ENCODE data around the gene TANK. TPM values are rescaled to one million over a fixed set of nuclear protein-coding genes. Genes with fewer than 3 reads are reported as not detected.
"Not testable (repeated sequence)": the region's sequence is repeated elsewhere in the genome, so short reads cannot be mapped to it uniquely, and the experiment has no call there.

TANK gene
- total RNA-seq, 1 donor from 2014 or later = 63.8 TPM

GRCh38 chr2:161279230-161279815, 119.1 kb downstream of the TANK start:
- DNase-seq = not testable (repeated sequence)

GRCh38 chr2:161280906-161281323, 120.7 kb downstream of the TANK start:
- not testable (repeated sequence) for DNase-seq

GRCh38 chr2:161281615-161282310, 121.5 kb downstream of the TANK start:
- not testable (repeated sequence) for DNase-seq

- not testable (repeated sequence) for DNase-seq
Measured at GRCh38 chr2:161282311-161282644, 122.0 kb downstream of the TANK start.

GRCh38 chr2:161283926-161284325, 123.7 kb downstream of the TANK start:
- no peak for DNase-seq

Other genes with a start within 250 kb of the TANK start
- 47.3 TPM for gene PSMD14, start 148.0 kb downstream of the TANK start, total RNA-seq

Measured in tongue (tissue), 2 donors.